ENCODE measurements around the gene SEC24D. TPM values are rescaled to one million over a fixed set of nuclear protein-coding genes. Genes with fewer than 3 reads are reported as not detected.

SEC24D gene
- total RNA-seq, 1 donor from 2014 or later: 73.3 TPM

DNA sequence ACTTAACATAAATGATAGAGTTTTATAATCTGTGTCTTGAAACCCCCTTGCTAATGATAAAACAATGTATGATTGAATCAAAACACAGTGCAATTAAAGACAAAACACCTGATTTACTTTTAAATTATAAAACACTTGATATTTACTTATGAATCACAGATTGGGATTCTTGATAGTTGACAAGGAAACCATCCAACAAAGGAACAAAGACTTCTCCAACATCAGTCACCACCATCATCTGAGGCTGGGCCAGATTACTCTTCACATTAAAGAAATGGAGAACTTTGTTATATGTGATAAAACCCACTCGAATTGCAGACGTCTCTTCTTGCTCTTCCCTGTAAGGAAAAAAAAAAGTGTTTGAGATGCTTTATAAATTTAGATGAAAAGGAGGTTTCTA is 83.4 kb downstream of the SEC24D start:
- no peak for DNase-seq

- DNase-seq: no peak
Measured at GRCh38 chr4:118751629-118752323, 84.2 kb downstream of the SEC24D start.

DNA sequence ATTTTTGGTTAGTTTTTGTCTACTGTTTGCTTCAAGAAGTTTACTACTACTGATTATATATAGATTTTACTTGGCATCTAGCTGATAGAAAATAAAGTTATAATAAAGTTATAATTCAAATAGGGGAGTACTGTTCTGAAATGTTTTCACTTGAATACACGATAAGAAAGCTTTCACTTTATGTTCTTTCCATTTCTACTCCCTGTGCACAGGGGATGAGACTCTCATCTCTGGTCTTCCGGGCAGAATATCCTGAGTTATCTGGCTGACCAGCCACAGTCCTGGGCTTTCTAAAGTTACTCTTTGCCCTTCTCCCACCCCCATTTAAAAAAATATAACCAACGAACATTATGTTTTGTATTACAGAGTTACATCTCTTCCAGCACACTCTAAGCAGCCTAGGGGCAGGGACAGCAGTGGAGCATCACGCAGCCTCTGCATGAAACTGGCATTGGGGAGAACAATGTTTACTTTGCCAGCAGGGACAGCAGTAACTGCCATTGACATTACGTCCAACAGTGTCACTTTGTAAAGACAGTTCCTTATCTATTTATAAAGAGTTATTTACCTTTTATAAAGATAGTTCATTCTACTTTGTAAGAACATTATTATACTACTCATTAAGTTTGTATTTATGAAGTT is 86.5 kb downstream of the SEC24D start:
- no peak for DNase-seq

- DNase-seq: no peak
Measured at GRCh38 chr4:118746251-118746919, 89.5 kb downstream of the SEC24D start.

DNA sequence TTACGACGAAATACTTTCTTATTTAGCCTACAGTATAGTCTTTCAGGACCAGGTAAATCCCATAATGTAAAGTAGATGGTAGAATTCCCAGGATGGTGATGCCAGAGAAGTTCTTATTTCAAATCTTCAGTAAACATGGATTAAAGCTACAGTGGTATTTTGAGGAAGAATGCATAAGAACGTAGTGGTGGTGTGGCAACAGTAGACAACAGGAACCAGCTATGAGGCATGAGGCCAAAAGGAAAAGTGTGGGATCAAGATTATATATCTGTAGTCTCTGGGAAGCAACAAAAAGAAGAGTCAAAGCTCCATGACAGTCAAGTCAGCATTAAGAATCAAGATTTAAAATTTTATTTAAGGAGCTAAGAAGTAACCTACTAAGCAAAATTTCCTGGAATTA is 90.6 kb downstream of the SEC24D start:
- no peak for DNase-seq

DNA sequence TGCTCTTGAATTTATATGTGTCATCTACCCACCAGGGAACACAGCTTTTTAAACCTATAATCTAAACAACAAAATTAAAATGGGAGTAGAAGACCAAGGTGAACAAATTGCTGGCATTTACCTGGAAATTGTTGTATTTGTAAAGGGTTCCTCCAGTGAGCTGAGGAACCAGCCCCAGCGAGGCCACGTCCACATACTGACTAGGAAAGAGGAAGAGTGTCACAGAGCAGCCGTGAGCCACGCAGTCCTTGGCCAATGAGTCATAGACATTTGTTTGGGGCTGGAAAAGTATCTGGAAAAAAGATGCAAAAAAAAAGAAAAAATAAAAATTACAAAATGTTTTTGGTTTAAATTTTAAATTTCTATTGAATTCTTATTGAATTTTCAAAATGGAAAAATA is 92.1 kb downstream of the SEC24D start:
- DNase-seq: no peak

GRCh38 chr4:118742050-118742449 is 93.9 kb downstream of the SEC24D start:
- no peak for DNase-seq

DNA sequence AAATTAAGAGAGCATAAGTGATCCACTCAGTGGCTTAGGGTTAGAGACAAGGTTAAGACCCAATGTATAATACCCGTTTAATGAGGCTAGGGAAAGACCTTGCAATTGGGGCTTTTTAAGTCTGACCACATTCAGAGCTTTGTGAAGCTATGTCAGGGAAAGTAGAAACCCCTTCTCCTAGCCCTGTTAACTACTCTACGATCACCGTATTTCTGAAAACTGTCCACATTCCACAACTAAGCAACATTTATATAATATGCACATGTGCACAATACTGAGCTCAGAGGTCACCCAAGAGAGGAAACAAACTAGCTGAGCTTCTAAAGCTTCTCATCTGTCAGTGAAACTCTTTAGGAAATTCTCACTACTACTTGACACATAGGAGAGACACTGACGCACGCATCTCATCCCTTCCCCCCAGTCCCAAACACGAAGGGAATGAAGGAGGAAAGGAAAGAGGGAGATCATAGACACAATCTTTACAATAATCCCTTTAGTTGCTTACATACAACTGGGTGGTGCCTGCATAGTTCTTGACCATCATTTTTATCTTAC is 94.5 kb downstream of the SEC24D start:
- DNase-seq: no peak

DNA sequence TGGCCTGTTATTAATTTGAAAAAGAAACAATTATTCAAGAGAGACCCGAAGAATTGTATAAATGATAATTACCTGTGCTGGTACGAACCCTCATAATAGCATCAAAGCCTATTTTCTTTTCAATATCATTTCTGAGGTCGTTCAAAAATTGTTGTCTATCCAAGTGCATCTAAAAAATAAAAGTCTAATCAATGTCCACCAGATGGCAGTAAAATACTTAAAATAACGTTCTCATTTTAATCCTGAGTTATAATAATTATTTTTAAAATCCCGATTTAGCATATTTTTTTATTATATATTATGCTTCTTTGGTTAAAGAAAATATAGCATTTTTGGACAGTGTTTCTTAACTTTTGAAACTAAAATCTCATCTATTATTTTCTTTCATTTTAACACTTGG is 95.1 kb downstream of the SEC24D start:
- no peak for DNase-seq

GRCh38 chr4:118739022-118739713 is 96.8 kb downstream of the SEC24D start:
- DNase-seq: no peak

GRCh38 chr4:118738090-118738489 is 97.8 kb downstream of the SEC24D start:
- no peak for DNase-seq

DNA sequence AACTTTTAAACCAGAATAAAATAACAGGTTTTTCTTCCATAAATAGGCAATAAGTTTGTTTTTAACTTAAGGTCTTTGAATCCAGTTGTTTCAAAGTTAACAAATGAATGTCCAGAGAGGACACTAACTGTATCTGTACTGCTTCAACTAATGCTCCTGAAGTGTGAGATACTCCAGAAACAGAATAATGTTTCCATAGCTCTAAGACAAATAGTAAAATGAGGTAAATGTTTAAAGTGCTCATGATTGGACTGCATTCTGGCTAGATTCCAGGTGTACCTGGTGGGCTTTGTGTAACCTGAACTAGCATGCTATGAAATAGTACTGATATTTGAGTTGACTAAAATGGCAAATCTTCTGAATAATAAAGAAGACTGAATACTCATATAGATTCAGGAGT is 99.0 kb downstream of the SEC24D start:
- no peak for DNase-seq

DNA sequence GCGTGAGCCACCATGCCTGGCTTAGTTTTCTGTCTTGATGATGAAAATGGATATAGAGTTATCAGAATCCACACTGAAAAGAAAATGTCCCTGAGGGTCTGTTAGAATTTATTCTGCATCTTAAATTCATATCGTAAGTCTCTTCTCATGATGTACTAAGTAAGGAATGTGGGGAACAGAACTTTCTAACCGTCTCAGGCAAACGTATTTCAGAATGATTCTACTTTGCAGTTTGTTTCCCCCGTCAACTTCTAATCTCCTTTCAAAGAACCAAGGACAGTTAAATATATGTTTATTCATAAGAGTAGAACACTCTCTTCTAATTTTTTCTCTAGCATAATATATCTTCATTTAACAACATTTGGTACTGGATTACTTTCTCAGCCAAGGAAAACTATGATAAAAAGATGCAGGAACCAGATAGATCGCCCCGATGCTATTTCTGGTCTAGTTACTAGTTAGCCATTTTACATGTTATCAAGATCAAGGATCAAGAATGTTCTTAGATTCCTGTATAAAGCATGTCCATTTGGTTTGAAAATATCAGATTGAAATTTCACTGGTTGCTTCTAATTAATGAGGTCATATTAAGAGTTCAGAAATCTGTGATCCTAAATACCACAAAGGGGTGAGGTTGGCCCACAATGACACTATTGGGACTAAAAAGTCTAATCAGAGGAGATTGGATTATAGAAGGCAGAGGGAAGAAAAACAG is 101.3 kb downstream of the SEC24D start:
- no peak for DNase-seq

GRCh38 chr4:118732591-118733330 is 103.2 kb downstream of the SEC24D start:
- no peak for DNase-seq

DNA sequence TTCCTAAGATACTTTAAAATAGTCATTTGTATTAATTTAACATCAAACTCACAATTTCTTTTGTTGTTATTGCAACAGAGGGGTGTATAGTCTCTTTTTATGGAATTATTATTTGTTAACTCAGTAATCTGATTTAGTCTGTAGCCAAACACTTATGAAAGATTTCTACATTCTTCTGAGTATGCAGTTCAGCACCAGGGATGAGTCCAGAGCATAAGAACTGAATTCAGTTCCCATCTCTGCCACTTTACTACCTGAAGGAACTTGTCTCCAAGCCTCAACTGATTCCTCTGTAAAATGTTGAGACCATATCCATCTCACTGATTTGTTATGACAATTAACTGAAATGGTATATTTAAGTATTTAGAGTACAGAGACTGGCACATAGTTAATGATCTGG is 105.2 kb downstream of the SEC24D start:
- no peak for DNase-seq

- no peak for DNase-seq
Measured at GRCh38 chr4:118729287-118730286, 106.3 kb downstream of the SEC24D start.

DNA sequence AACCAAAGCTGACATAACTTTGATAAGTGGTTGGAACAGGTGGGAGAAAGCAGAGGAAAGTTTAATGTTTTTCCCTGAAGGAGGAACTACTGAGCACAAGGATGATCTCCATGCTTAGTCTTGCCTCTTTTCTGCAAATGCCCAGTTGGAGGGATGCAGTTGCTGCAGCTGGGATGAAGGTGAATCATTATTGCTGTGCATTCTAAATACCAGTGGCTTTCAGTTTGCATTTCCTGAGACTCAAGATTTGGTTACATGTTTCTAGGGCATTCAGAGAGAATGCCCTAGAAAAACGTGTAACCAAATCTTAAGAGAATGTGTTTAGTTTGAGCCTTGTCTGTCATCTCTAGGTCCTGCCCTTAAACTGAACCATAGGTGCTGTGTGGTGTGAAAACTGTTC is 108.6 kb downstream of the SEC24D start:
- no peak for DNase-seq

DNA sequence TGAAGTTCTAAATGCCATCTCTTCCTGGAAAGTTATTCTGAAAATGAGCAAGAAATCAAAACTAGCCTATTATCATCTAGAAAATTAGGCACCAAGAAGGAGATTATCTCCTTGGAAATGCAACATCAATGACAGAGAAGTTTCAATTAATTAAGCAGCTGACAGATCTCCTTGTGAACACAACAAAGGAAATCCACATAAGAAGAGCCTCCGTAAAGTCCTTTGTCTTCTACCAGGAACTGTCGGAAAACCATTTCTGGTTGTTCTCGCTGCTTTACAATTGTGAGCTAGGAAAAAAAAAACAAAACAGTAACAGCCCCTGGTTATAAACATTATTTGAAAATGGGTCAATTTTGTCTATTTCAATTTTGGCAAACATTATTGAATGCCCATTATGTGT is 112.6 kb downstream of the SEC24D start:
- DNase-seq: no peak

- no peak for DNase-seq
Measured at GRCh38 chr4:118721752-118722151, 114.2 kb downstream of the SEC24D start.
